ENCODE measurements around the gene CDH19.

CDH19 gene, protein sequence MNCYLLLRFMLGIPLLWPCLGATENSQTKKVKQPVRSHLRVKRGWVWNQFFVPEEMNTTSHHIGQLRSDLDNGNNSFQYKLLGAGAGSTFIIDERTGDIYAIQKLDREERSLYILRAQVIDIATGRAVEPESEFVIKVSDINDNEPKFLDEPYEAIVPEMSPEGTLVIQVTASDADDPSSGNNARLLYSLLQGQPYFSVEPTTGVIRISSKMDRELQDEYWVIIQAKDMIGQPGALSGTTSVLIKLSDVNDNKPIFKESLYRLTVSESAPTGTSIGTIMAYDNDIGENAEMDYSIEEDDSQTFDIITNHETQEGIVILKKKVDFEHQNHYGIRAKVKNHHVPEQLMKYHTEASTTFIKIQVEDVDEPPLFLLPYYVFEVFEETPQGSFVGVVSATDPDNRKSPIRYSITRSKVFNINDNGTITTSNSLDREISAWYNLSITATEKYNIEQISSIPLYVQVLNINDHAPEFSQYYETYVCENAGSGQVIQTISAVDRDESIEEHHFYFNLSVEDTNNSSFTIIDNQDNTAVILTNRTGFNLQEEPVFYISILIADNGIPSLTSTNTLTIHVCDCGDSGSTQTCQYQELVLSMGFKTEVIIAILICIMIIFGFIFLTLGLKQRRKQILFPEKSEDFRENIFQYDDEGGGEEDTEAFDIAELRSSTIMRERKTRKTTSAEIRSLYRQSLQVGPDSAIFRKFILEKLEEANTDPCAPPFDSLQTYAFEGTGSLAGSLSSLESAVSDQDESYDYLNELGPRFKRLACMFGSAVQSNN

GRCh38 chr18:66603941-66604627 is at the start of gene CDH19:
TSS of gene CDH19 (minus strand) at chr18:66604090. CDS start at chr18:66572204, 31,886 bp downstream.
- DNase-seq (ENCODE audit: low read depth), result no peak

DNA sequence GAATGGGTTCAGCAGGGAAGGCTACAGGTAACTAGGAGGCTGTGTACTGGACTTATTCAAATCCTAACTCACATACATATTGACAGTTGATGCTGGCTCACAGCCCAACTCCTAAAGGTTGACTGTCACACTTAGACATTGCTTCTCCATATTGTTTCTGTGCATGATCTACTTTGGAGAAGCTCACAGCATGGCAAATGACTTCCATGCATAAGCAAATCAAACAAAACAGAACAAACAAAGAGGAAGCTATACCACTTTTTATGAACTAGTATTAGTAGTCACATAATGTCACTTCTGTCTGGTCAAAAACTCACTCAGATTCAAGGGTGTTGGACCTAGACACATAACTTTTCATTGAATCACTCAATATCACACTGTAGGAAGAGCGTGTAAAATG is 43.8 kb upstream of the CDH19 start:
- DNase-seq (ENCODE audit: low read depth), result no peak

- DNase-seq (ENCODE audit: low read depth), result no peak
These were observed 42.7 kb upstream of the CDH19 start for GRCh38 chr18:66646609-66647008.

GRCh38 chr18:66645983-66646382 is 42.1 kb upstream of the CDH19 start:
- no peak for DNase-seq (ENCODE audit: low read depth)

- no peak for DNase-seq (ENCODE audit: low read depth)
These were observed 37.2 kb upstream of the CDH19 start for GRCh38 chr18:66641056-66641455.

GRCh38 chr18:66640431-66640830 is 36.5 kb upstream of the CDH19 start:
- no peak for DNase-seq (ENCODE audit: low read depth)

DNA sequence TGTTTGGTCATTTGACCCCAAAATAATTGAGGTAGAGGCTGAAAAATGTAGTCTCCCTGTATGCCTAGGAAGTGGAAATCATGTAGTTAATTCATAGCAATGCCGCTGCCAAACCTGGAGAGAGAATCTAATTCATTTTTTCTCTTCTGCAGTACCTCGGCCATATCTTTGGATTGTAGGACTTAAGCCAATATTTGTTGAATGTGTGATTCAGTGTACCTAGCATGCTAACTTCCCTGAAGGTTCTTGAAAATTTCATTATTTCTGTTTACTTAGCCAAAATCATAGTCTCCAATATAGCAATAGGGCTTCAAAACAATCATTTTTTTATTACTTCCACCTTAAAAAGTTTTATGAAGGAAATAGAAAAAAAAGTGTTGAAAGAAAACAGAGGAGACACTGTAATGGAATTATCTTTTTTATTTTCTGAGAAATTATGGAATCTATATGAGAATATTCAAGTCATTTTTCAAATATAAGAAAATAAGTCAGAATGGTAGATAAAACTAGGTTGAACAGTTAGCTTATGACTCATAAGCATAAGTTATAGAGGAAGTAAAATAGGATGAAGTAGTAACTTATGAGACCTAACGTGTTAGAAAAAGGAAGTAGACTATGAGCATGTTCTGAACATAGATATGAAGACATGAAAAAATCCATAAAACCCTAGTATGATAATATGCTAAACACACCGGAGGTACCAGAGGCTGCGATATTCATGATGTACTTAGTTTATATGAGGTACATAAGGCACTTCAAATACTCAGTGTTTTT is 35.2 kb upstream of the CDH19 start:
- DNase-seq (ENCODE audit: low read depth), result no peak

- no peak for DNase-seq (ENCODE audit: low read depth)
These were observed 31.5 kb upstream of the CDH19 start for GRCh38 chr18:66635342-66635741.

DNA sequence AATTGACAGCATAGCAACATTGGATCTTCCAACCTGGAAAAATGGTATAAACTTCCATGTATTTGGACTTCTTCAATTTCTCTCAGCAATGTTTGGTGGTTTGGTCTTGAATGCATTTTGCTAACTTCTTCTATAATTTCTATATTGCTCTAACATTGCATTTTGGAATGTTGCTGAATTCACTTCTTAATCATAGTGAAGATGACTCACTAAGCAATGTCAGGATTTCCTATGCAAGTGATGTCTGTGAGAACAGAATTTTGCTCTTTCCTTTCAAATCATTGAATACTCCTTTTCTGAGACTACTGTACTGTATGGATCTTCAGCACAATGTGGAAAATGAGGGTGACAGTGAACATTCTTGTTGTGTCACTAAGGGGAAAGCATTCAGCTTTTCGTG is 28.9 kb upstream of the CDH19 start:
- DNase-seq (ENCODE audit: low read depth), result no peak

GRCh38 chr18:66630831-66631230 is 26.9 kb upstream of the CDH19 start:
- DNase-seq (ENCODE audit: low read depth), result no peak

DNA sequence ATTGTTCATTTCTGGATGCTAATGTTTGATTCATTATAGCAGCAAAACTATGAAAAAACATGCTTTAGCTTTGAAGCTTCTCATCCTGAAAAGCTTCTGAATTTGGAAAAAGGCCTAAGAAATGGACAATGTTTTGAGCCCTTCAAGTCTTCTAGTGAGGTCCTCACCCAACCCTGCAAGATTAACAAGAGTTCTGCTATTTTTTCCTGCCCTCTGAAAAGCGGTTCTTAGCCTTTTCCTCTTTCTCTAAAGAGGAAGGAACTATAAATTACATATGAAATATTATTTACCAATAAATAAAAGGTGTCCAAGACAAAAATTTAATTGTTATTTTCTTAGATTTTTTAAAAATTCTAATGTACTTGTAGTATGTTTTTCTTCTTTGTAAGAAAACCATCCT is 19.9 kb upstream of the CDH19 start:
- DNase-seq (ENCODE audit: low read depth), result no peak

GRCh38 chr18:66621816-66622576 is 18.1 kb upstream of the CDH19 start:
- no peak for DNase-seq (ENCODE audit: low read depth)

DNA sequence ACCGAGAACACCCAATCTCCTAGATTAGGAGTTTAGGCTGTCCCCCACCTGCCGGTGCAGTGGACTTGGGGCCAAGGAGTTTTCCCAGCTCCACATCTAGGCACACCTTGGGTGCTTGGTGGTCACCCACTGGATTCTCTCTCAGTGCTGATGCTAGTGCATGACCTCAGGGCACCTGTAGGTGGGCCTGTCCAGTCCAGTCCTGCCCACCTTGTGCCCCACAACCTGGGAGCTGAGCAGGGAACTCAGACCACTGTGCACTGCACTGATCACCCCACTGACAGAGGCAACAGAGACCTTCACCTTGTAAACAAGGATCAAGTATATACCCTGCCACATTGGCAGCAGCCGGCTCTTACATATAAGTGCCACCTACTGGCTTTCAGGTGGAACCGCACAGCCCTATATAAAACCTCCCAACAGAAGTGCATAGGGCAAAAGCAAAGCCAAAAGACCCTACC is 12.7 kb upstream of the CDH19 start:
- DNase-seq (ENCODE audit: low read depth), result no peak

- DNase-seq (ENCODE audit: low read depth), result no peak
These were observed 11.3 kb upstream of the CDH19 start for GRCh38 chr18:66615176-66615575.

DNA sequence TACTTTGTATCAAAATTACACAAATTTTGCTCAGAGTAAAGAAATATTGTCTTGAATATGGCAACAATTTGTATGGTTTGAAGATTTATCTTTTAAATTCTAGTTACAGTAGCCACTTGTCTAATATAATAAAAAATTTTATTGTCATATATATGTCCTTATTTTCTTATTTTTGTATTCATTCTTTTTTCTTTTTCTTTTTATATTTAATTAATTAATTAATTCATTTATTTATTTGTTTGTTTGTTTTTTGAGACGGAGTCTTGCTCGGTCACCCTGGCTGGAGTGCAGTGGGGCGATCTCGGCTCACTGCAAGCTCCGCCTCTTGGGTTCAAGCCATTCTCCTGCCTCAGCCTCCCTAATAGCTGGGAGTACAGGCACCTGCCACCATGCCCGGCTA is 3.7 kb upstream of the CDH19 start:
- no peak for DNase-seq (ENCODE audit: low read depth)

GRCh38 chr18:66601649-66602048 is 2.2 kb downstream of the CDH19 start:
- DNase-seq (ENCODE audit: low read depth), result no peak

- DNase-seq (ENCODE audit: low read depth), result no peak
These were observed 4.7 kb downstream of the CDH19 start for GRCh38 chr18:66599190-66599589.

GRCh38 chr18:66587430-66587829 is 16.5 kb downstream of the CDH19 start:
- no peak for DNase-seq (ENCODE audit: low read depth)

DNA sequence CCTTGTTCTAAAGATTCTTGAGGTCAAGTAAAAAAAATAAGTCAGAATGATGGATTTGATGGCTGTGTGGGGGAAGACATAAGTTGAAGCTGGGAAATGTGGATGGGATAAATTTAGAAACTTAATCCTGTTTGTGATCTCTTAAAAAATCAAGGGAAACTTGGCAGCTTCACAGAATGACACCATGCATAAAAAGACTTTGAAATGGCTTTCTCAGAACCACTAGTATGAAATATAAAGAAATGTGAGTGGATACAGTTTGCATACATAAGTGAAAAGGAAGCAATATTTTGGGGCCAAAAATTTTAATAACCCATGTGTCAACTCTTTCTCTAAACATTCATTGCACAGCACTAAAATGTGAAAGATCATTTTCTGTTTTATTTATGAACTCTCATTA is 21.7 kb downstream of the CDH19 start:
- DNase-seq (ENCODE audit: low read depth), result no peak

DNA sequence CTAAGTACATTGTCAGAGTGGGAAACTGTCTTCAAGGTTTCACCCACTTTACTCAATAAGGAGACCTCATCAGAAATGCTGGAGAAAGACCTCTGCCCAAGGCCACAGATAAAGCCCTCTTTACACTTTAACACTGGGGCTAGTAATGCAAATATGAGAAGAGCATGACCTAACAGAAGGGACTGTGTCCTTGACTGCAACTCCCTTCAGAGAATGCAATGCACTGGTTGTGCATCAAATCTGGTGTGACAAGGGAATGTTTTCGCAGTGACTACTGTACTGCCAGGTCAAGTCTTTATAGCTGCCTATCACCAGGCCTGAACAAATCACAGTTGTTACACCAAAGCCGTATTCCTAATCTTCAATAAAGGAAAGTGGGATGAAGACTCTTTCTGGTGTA is 28.6 kb downstream of the CDH19 start:
- DNase-seq (ENCODE audit: low read depth), result no peak

DNA sequence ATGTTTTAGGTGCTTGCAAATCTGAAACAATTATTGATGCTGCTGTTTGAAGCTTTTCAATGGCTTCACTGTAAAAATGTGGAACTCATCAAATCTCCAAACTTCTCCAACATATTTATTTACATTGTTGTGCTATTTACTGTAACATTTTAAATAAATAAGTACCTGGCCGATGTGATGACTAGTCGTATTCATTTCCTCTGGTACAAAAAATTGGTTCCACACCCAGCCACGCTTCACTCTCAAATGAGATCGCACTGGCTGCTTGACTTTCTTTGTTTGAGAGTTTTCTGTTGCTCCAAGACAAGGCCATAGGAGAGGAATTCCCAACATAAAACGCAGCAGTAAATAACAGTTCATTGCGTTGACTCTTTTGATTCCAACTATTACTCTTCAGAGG is 32.0 kb downstream of the CDH19 start:
- DNase-seq (ENCODE audit: low read depth), result no peak
